Left ventricle myocardium inferior (tissue), 1 donor: ENCODE results near the gene CCNT1. TPM values are rescaled to one million over a fixed set of nuclear protein-coding genes. Genes with fewer than 3 reads are reported as not detected.
"Not testable (repeated sequence)": the region's sequence is repeated elsewhere in the genome, so short reads cannot be mapped to it uniquely, and the experiment has no call there.

Source experiments
- DNase-seq: peaks from one replicate; pipeline ENCODE4 v3.0.0-alpha.2; 2020
- H3K27ac ChIP-seq: fragments of 200-600 bp; replicated peaks from 2 replicates; pipeline ENCODE4 v1.8.0; 2021
- H3K27me3 ChIP-seq: fragments of 200-600 bp; 2 replicates; pipeline ENCODE4 v1.8.0; 2021; ENCODE audit warnings: low read depth
- H3K36me3 ChIP-seq: fragments of 200-600 bp; 2 replicates; pipeline ENCODE4 v1.8.0; 2021
- H3K4me1 ChIP-seq: fragments of 200-600 bp; 2 replicates; pipeline ENCODE4 v1.8.0; 2021
- H3K4me3 ChIP-seq: fragments of 200-600 bp; 2 replicates; pipeline ENCODE4 v1.8.0; 2021; ENCODE audit warnings: mild to moderate bottlenecking, moderate library complexity
- H3K9me3 ChIP-seq: fragments of 200-600 bp; replicated peaks from 2 replicates; pipeline ENCODE4 v1.8.0; 2021
- intact Hi-C: fragments of 100-400 bp; cut with micrococcal nuclease; formaldehyde crosslinking; loops from one replicate; pipeline ENCODE4 v1.11.0; 2022
- microRNA-seq: library from miRNA; unstranded; fragments of <30 nt; microRNA quantifications from one replicate; pipeline ENCODE4 v1.2.0, GENCODE V29; 2020
- total RNA-seq: library from RNA; stranded (reverse); fragmentation: NEBNext Ultra II Directional; extraction: Animal tissue kit (Norgen Biotek cat#: 25700); gene quantifications from one replicate; pipeline ENCODE4 v1.2.1, GENCODE V29; 2021
- TF ChIP-seq, protein P1 (sequence below): fragments of 200-600 bp; IDR thresholded peaks from 2 replicates; pipeline ENCODE4 v1.8.0; 2021; ENCODE audit warnings: antibody characterized with exemption, mild to moderate bottlenecking, borderline replicate concordance
- donor health status: DM: no; HTN: yes; CAD: no; lungs with severe emphysema.

Gene CCNT1
- total RNA-seq, 1 donor from 2014 or later: 18.4 TPM

- H3K4me3 ChIP-seq: no peak overlapping the region
- H3K27me3 ChIP-seq: no peaks in the 10 kb centered on the region
Measured at GRCh38 chr12:48651681-48652080, 64.8 kb downstream of the CCNT1 start.

DNA sequence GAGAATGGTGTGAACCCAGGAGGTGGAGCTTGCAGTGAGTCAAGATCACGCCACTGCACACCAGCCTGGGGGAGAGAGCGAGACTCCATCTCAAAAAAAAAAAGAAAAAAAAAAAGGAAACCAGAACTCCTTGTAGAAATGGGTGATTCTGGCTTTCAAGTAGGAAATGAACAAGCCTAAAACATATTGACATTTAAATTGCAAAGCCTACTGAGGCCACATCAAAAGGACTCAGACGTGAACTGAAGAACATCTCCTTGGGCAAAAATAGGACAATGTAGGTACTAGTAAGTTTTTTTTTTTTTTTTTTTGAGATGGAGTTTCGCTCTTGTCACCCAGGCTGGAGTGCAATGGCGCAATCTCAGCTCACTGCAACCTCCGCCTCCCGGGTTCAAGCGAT lies 71.2 kb downstream of the CCNT1 start:
- H3K9me3 ChIP-seq, intact Hi-C loops, DNase-seq, H3K4me3 ChIP-seq, H3K27ac ChIP-seq, H3K4me1 ChIP-seq, H3K27me3 ChIP-seq: not testable (repeated sequence)
- peaks cover 29% of the 10 kb centered on the region for H3K36me3 ChIP-seq

More at GRCh38 chr12:48651681-48652080, 64.8 kb downstream of the CCNT1 start:
- peaks cover 67% of the 10 kb centered on the region for H3K36me3 ChIP-seq
- TF ChIP-seq, protein P1, sequence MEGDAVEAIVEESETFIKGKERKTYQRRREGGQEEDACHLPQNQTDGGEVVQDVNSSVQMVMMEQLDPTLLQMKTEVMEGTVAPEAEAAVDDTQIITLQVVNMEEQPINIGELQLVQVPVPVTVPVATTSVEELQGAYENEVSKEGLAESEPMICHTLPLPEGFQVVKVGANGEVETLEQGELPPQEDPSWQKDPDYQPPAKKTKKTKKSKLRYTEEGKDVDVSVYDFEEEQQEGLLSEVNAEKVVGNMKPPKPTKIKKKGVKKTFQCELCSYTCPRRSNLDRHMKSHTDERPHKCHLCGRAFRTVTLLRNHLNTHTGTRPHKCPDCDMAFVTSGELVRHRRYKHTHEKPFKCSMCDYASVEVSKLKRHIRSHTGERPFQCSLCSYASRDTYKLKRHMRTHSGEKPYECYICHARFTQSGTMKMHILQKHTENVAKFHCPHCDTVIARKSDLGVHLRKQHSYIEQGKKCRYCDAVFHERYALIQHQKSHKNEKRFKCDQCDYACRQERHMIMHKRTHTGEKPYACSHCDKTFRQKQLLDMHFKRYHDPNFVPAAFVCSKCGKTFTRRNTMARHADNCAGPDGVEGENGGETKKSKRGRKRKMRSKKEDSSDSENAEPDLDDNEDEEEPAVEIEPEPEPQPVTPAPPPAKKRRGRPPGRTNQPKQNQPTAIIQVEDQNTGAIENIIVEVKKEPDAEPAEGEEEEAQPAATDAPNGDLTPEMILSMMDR: no peak
- no peak overlapping the region for H3K27ac ChIP-seq
- H3K4me1 ChIP-seq: no peaks in the 10 kb centered on the region
- no peak for DNase-seq
- H3K9me3 ChIP-seq: no peaks in the 10 kb centered on the region
- intact Hi-C loops: no loop called here

- intact Hi-C loops: no loop called here
- no peak for DNase-seq
- Histone ChIP-seq H3K27me3 (no peaks in the 10 kb centered on the region), H3K4me1 (no peaks in the 10 kb centered on the region), H3K9me3 (no peaks in the 10 kb centered on the region), H3K4me3 (no peak overlapping the region), H3K36me3 (peaks cover 23% of the 10 kb centered on the region), H3K27ac (no peak overlapping the region)
- TF ChIP-seq, protein P1: no peak
Measured at GRCh38 chr12:48643011-48643410, 73.5 kb downstream of the CCNT1 start.

DNA sequence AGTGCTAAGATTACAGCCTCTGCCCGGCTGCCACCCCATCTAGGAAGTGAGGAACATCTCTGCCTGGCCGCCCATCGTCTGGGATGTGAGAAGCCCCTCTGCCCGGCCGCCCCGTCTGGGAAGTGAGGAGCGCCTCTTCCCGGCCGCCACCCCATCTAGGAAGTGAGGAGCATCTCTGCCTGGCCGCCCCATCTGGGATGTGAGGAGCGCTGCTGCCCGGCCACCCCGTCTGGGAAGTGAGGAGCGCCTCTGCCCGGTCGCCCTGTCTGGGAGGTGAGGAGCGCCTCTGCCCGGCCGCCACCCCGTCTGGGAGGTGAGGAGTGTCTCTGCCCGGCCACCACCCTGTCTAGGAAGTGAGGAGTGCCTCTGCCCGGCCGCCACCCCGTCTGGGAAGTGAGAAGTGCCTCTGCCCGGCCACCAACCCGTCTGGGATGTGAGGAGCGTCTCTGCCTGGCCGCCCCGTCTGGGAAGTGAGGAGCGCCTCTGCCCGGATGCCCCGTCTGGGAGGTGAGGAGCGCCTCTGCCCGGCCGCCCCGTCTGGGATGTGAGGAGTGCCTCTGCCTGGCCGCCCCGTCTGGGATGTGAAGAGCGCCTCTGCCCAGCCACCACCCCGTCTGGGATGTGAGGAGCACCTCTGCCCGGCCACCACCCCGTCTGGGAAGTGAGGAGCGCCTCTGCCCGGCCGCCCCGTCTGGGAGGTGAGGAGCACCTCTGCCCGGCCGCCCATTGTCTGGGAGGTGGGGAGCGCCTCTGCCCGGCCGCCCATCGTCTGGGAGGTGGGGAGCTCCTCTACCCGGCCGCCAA lies 74.6 kb downstream of the CCNT1 start:
- DNase-seq: not testable (repeated sequence)

DNA sequence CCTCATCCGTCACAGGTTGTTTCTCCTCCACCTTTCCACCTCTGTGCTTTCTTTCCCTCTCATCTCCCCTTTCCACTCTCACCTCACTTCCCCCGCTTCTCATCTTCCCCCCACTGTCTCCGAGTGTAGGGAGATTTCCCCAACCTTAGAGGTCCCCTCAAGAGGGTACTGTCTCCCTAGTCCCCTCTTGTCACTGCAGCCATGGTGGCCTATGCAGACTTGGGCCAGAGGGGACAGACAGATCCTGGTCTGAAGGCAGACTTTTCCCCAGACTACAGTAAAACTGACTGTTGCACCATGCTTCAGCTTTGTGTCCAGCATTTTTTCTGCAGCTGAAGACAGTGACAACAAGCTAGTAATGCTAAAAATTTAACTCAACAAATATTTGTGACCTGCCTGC lies 75.7 kb downstream of the CCNT1 start:
- H3K4me1 ChIP-seq: no peaks in the 10 kb centered on the region
- no peak overlapping the region for H3K27ac ChIP-seq
- intact Hi-C loops: no loop called here
- TF ChIP-seq, protein P1: no peak
- H3K27me3 ChIP-seq: no peaks in the 10 kb centered on the region
- DNase-seq: no peak
- no peaks in the 10 kb centered on the region for H3K9me3 ChIP-seq
- no peak overlapping the region for H3K4me3 ChIP-seq
- H3K36me3 ChIP-seq: peaks cover 11% of the 10 kb centered on the region

More for the DNA sequence above, 74.6 kb downstream of the CCNT1 start:
- intact Hi-C loops, H3K27me3 ChIP-seq, H3K27ac ChIP-seq, H3K4me3 ChIP-seq, H3K9me3 ChIP-seq, H3K4me1 ChIP-seq: not testable (repeated sequence)
- peaks cover 19% of the 10 kb centered on the region for H3K36me3 ChIP-seq

GRCh38 chr12:48640428-48640827 lies 76.1 kb downstream of the CCNT1 start:
- H3K4me3 ChIP-seq: no peak overlapping the region
- DNase-seq: no peak
- peaks cover 11% of the 10 kb centered on the region for H3K36me3 ChIP-seq
- intact Hi-C loops: no loop called here
- no peaks in the 10 kb centered on the region for H3K9me3 ChIP-seq
- no peaks in the 10 kb centered on the region for H3K27me3 ChIP-seq
- no peak overlapping the region for H3K27ac ChIP-seq
- TF ChIP-seq, protein P1: no peak
- H3K4me1 ChIP-seq: no peaks in the 10 kb centered on the region

Small RNA genes lying within 50 kb of the gene (microRNA-seq; reads per million reads assigned to microRNA genes)
- gene MIR1291: not detected

Other genes starting within 250 kb of the CCNT1 start
- not detected for gene ANP32D, start 244.1 kb downstream of the CCNT1 start, total RNA-seq
- not detected for gene C12orf54, start 234.2 kb downstream of the CCNT1 start, total RNA-seq
- not detected for gene OR8S1, start 191.1 kb downstream of the CCNT1 start, total RNA-seq
- gene LALBA, start 146.7 kb downstream of the CCNT1 start, total RNA-seq: not detected
- gene KANSL2, start 34.5 kb downstream of the CCNT1 start, total RNA-seq: 23.1 TPM
- 98.4 TPM for gene ADCY6, start 72.4 kb upstream of the CCNT1 start, total RNA-seq
- gene CACNB3, start 101.8 kb upstream of the CCNT1 start, total RNA-seq: 4.8 TPM
- 36.6 TPM for gene DDX23, start 135.5 kb upstream of the CCNT1 start, total RNA-seq
- 0.47 TPM for gene RND1, start 149.2 kb upstream of the CCNT1 start, total RNA-seq
- gene FKBP11, start 208.8 kb upstream of the CCNT1 start, total RNA-seq: 4.3 TPM
- gene ARF3, start 240.8 kb upstream of the CCNT1 start, total RNA-seq: 49.6 TPM